Astrocyte of the hippocampus (primary cell): Measurements from ENCODE around the gene EYA2.

ENCODE experiments used
- DNase-seq: peaks from one replicate; pipeline ENCODE4 v3.0.0; 2011; ENCODE audit warnings: low read depth, low spot score

EYA2 gene

GRCh38 chr20:47066484-47067270 lies 172.0 kb downstream of the EYA2 start:
- no peak for DNase-seq

- no peak for DNase-seq
Measured at GRCh38 chr20:47067776-47068175, 173.1 kb downstream of the EYA2 start.

GRCh38 chr20:47070176-47070575 lies 175.5 kb downstream of the EYA2 start:
- DNase-seq, result peak; percentile 26

GRCh38 chr20:47071646-47072185 lies 177.1 kb downstream of the EYA2 start:
- DNase-seq, result no peak

GRCh38 chr20:47073766-47074475 lies 179.3 kb downstream of the EYA2 start:
- DNase-seq, result no peak

GRCh38 chr20:47075263-47075662 lies 180.6 kb downstream of the EYA2 start:
- no peak for DNase-seq

GRCh38 chr20:47079047-47079446 lies 184.4 kb downstream of the EYA2 start:
- DNase-seq, result no peak

- no peak for DNase-seq
Measured at GRCh38 chr20:47080365-47080764, 185.7 kb downstream of the EYA2 start.

GRCh38 chr20:47086316-47086715 lies 191.7 kb downstream of the EYA2 start:
- no peak for DNase-seq

- DNase-seq, result no peak
Measured at GRCh38 chr20:47088335-47088734, 193.7 kb downstream of the EYA2 start.

- no peak for DNase-seq
Measured at GRCh38 chr20:47089151-47089550, 194.5 kb downstream of the EYA2 start.

GRCh38 chr20:47090835-47091234 lies 196.2 kb downstream of the EYA2 start:
- DNase-seq, result no peak

- DNase-seq, result no peak
Measured at GRCh38 chr20:47093320-47093966, 198.8 kb downstream of the EYA2 start.

GRCh38 chr20:47095690-47096089 lies 201.0 kb downstream of the EYA2 start:
- no peak for DNase-seq

GRCh38 chr20:47097691-47098622 lies 203.3 kb downstream of the EYA2 start:
- DNase-seq, result no peak

- no peak for DNase-seq
Measured at GRCh38 chr20:47099093-47099492, 204.4 kb downstream of the EYA2 start.

- DNase-seq, result no peak
Measured at GRCh38 chr20:47099825-47100441, 205.3 kb downstream of the EYA2 start.

GRCh38 chr20:47102629-47103028 lies 208.0 kb downstream of the EYA2 start:
- no peak for DNase-seq

- no peak for DNase-seq
Measured at GRCh38 chr20:47106786-47107185, 212.1 kb downstream of the EYA2 start.

- no peak for DNase-seq
Measured at GRCh38 chr20:47108994-47109393, 214.4 kb downstream of the EYA2 start.

GRCh38 chr20:47110819-47111218 lies 216.2 kb downstream of the EYA2 start:
- no peak for DNase-seq
